A673 (cell line): ENCODE data around the gene RAB7B.

Source experiments
- CTCF ChIP-seq: fragments of 300-800, 200-600 bp; sonication (generic); conservative IDR thresholded peaks from 2 replicates; pipeline ENCODE4 v1.5.1; 2017; ENCODE audit warnings: low read depth, mild to moderate bottlenecking, antibody characterized with exemption, low read length, moderate library complexity, mixed read lengths
- EZH2 ChIP-seq: fragments of 200-600 bp; sonication (generic); IDR thresholded peaks from 2 replicates; pipeline ENCODE4 v1.6.1; 2017; ENCODE audit warnings: borderline replicate concordance, low read depth, mild to moderate bottlenecking, mixed read lengths, antibody characterized with exemption, low read length; ENCODE audit not compliant: poor library complexity, severe bottlenecking

- TF ChIP-seq CTCF (no peak), EZH2 (no peak)
These were observed 39.6 kb downstream of the RAB7B start for GRCh38 chr1:205963352-205964155.
